22Rv1 (cell line): ENCODE measurements around the gene ONECUT3.
"Not testable (repeated sequence)": the region's sequence is repeated elsewhere in the genome, so short reads cannot be mapped to it uniquely, and the experiment has no call there.

Experiments used
- CTCF ChIP-seq: fragments of 450-650 bp; IDR thresholded peaks from 2 replicates; pipeline ENCODE4 v1.5.1; 2017; ENCODE audit warnings: mild to moderate bottlenecking
- ZFX ChIP-seq: fragments of 450-650 bp; IDR thresholded peaks from 2 replicates; pipeline ENCODE4 v1.6.1; 2017; ENCODE audit warnings: antibody characterized with exemption, borderline replicate concordance

GRCh38 chr19:1706646-1707045 is 46.7 kb upstream of the ONECUT3 start:
- TF ChIP-seq CTCF, ZFX: not testable (repeated sequence)
